PC-3 (cell line): ENCODE results near the gene KCNH1.

Experiments
- CTCF ChIP-seq: fragments of 300-600 bp; sonication (generic); conservative IDR thresholded peaks from 2 replicates; pipeline ENCODE4 v1.5.1; 2017; ENCODE audit warnings: antibody characterized with exemption, low read depth, mild to moderate bottlenecking, low read length
- EZH2 ChIP-seq: fragments of 300-600 bp; sonication (generic); IDR thresholded peaks from one replicate; pipeline ENCODE4 v1.6.1; 2017; ENCODE audit warnings: antibody characterized with exemption, mild to moderate bottlenecking, low read length; ENCODE audit not compliant: unreplicated experiment

GRCh38 chr1:210777914-210778313 lies 356.0 kb downstream of the KCNH1 start:
- TF ChIP-seq CTCF (no peak), EZH2 (no peak)
